Hematopoietic multipotent progenitor cell treated with erythropoietin and hydrocortisone succinate and interleukin-3 and kit ligand, for 17 days (in vitro differentiated cells): ENCODE results near the gene GPR135.

ENCODE experiments used
- DNase-seq: peaks from one replicate; pipeline ENCODE4 v3.0.0-alpha.2; 2015; ENCODE audit warnings: low spot score

GPR135 gene

DNA sequence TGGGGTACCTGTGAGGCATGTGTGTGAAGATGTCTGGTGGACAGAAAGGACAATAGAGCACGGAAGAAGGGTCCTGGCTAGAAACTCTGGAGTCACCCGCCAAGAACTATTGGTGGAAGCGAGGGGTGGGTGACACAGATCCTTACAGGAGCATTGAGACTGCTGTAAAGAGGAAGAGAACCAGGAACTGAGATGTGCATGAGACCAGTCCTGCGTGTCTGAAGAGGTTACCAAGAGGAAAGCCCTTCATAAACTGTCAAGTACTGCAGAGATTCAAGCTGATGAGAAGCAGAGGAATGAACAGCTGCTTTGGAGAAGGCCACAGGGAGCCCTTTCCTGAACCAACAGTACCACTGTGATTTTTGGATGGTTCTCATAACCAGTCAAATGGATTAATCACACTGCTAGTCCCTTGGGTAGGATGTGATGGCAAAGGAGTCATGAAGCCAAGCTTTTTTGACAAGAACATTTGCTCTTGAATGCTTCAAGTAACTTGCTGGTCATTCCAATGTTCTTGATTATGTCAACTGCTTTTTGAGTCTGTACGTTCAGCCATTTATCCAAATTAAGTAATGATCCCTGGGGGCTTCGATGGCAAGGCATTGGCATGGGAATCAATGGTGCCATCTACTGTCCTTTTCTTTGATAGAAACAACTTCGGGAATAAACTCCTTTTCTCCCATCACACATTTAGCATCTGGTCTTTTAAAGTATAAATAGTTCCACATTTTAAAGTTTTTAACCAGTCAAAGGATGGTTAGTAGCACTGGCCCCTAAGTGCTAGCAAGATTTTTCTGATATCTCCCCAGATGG lies 42.9 kb downstream of the GPR135 start:
- no peak for DNase-seq

DNA sequence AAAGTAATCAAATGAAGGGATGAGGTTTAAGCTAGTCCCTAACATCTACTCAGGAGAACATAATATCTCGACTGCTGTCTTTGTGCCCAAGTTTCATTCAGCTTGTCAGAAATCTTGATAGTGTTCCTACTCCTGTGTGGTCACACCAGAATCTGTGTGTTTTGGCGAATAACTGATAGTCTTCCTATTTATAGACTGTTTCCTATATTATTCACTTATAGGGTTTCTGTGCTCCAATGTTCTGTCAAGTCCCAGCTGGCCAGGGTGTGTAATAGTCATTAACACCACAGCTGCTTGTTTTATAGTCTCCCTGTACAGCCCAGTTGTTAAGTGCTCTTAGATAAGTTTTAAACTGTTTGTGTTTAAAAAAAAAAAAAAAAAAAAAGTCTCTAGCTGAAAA lies 45.9 kb downstream of the GPR135 start:
- no peak for DNase-seq

GRCh38 chr14:59417311-59417710 lies 47.9 kb downstream of the GPR135 start:
- DNase-seq = no peak

GRCh38 chr14:59415836-59416602 lies 49.2 kb downstream of the GPR135 start:
- no peak for DNase-seq
